ENCODE data around the gene HS6ST1. TPM values are rescaled to one million over a fixed set of nuclear protein-coding genes. Genes with fewer than 3 reads are reported as not detected.

Gene HS6ST1
- total RNA-seq, 2 experiments from 2014 or later: 13.6 to 17.6 TPM

DNA sequence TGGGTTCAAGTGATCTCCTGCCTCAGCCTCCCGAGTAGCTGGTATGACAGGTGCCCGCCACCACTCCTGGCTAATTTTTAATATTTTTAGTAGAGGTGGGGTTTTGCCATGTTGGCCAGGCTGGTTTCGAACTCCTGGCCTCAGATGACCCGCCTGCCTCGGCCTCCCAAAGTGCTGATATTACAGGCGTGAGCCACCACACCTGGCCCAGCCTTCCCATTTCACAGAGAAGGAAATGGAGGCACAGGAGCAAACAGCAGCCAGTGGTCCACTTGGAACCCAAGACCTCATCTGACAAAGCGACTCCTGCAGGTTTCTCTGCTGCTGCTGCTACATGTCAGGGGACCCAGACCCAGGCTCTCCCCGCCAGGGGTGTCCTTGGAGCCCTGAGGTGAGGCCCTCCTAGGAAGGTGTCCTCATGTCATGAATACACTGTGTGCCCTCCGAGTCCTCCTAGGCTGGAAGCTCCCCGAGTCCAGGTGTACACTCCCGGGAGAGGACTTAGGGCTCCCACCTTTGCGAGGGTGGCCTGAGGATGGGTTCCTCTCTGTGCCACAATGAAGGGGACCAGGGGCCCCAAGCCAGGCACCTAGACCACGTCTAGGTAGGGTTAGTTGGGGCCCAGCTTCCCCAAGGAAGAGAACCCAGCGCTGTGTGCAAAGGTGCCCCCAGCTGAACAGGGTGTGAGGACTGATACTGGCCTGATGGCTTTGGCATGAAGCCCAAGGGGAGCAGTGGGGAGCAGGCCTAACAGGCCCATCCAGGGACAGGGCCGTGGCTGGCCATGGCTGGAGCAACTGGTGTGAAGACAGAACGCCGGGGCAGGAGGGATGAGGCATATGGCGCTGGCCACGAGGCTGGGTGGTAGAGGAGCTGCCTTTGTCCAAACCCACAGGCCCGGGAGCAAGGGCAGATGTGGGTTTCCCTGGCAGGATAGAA, 56.1 kb downstream of the HS6ST1 start:
- DNase-seq (ENCODE audit: low spot score): no peak
- ChIA-PET CTCF (ENCODE audit: unreplicated experiment) (no interaction called here), POLR2A (interaction anchor here (0.6 kb wide), 1 partner anchor 52 kb away, joined by 5 read pairs; no protein-coding TSS in a partner anchor)
- no peaks in the 10 kb centered on the region for H3K4me1 ChIP-seq (ENCODE audit: insufficient read depth, low read length, poor library complexity, severe bottlenecking)
- H3K79me2 ChIP-seq (ENCODE audit: insufficient read depth, low read depth, low read length): no peaks in the 10 kb centered on the region
- H3K27ac ChIP-seq (ENCODE audit: low read depth, low read length, poor library complexity, severe bottlenecking): no peak overlapping the region
- no peak for TF ChIP-seq EZH2phosphoT487 (IDR thresholded peaks at IDR 0.05; ENCODE audit: borderline replicate concordance, low read depth, low read length)
- TF ChIP-seq, protein P1, sequence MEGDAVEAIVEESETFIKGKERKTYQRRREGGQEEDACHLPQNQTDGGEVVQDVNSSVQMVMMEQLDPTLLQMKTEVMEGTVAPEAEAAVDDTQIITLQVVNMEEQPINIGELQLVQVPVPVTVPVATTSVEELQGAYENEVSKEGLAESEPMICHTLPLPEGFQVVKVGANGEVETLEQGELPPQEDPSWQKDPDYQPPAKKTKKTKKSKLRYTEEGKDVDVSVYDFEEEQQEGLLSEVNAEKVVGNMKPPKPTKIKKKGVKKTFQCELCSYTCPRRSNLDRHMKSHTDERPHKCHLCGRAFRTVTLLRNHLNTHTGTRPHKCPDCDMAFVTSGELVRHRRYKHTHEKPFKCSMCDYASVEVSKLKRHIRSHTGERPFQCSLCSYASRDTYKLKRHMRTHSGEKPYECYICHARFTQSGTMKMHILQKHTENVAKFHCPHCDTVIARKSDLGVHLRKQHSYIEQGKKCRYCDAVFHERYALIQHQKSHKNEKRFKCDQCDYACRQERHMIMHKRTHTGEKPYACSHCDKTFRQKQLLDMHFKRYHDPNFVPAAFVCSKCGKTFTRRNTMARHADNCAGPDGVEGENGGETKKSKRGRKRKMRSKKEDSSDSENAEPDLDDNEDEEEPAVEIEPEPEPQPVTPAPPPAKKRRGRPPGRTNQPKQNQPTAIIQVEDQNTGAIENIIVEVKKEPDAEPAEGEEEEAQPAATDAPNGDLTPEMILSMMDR (conservative IDR thresholded peaks at IDR 0.05; ENCODE audit: low read length): no peak
- no peak overlapping the region for H3K4me3 ChIP-seq (ENCODE audit: low read depth, low read length, poor library complexity, severe bottlenecking)
- H4K20me1 ChIP-seq (ENCODE audit: insufficient read depth, low read length): no peaks in the 10 kb centered on the region
- H3K9me2 ChIP-seq (ENCODE audit: insufficient read depth, low read length): no peaks in the 10 kb centered on the region
- no peaks in the 10 kb centered on the region for H3K36me3 ChIP-seq (ENCODE audit: insufficient read depth, low read length)
- BruUV-seq (replicated peaks): no TSS peak
- no peak overlapping the region for H3K4me2 ChIP-seq (ENCODE audit: low read length)
- H2AFZ ChIP-seq (ENCODE audit: low read length): no peak overlapping the region
- intact Hi-C loops (cut with micrococcal nuclease; ENCODE audit: unreplicated experiment): no loop called here
- H3K9me3 ChIP-seq (ENCODE audit: low read length): no peaks in the 10 kb centered on the region

DNA sequence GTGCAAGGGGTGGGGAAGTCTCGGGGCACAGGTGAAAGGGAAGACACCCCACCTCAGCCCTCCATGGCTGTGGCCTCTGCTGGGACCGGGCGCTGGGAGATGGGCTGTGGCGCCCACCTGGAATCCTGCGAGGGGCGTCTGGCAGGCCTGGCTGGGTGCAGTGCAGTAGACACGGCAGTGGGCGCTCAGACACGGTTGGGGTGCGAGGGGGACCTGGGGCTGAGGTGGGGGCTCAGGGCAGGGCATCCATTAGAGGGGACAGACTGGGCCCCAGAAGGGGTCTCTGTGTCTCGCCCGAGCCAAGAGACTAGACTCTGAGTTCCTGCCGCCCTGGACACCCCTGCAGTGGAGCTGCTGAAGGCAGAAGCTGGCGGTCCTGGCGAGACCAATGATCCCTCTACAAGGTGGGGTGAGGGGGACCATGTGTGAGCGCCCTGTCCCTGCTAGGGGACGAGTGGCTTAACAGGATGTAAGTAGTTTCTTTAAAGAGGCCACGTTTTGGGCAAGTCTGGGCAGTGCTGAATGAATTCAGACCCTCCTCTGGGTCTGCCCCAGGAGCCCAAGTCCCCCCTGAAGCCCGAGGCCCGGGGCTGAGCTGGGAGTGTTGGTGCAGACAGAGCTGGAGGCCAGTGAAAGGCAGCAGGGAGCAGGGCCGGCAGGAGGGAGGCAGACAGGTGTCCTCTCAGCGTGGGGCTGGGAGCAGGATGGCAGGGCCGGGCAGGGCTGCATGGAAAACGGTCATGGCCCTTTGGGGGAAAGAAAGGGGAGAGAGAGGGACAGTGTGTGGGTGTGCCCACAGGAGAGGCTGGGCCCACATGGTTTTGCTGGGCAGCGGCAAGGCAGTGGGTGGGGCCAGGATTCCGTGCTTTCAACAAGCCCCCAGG, 57.2 kb downstream of the HS6ST1 start:
- no peaks in the 10 kb centered on the region for H3K4me1 ChIP-seq (ENCODE audit: insufficient read depth, low read length, poor library complexity, severe bottlenecking)
- ChIA-PET CTCF (ENCODE audit: unreplicated experiment) (no interaction called here), POLR2A (no interaction called here)
- no TSS peak for BruUV-seq (replicated peaks)
- no peak overlapping the region for H3K4me2 ChIP-seq (ENCODE audit: low read length)
- H3K36me3 ChIP-seq (ENCODE audit: insufficient read depth, low read length): no peaks in the 10 kb centered on the region
- H3K27ac ChIP-seq (ENCODE audit: low read depth, low read length, poor library complexity, severe bottlenecking): no peak overlapping the region
- H4K20me1 ChIP-seq (ENCODE audit: insufficient read depth, low read length): no peaks in the 10 kb centered on the region
- H3K4me3 ChIP-seq (ENCODE audit: low read depth, low read length, poor library complexity, severe bottlenecking): no peak overlapping the region
- no peaks in the 10 kb centered on the region for H3K79me2 ChIP-seq (ENCODE audit: insufficient read depth, low read depth, low read length)
- no peaks in the 10 kb centered on the region for H3K9me3 ChIP-seq (ENCODE audit: low read length)
- TF ChIP-seq, protein P1 (conservative IDR thresholded peaks at IDR 0.05; ENCODE audit: low read length): no peak
- no peak for TF ChIP-seq EZH2phosphoT487 (IDR thresholded peaks at IDR 0.05; ENCODE audit: borderline replicate concordance, low read depth, low read length)
- no peaks in the 10 kb centered on the region for H3K9me2 ChIP-seq (ENCODE audit: insufficient read depth, low read length)
- intact Hi-C loops (cut with micrococcal nuclease; ENCODE audit: unreplicated experiment): no loop called here
- H2AFZ ChIP-seq (ENCODE audit: low read length): no peak overlapping the region
- no peak for DNase-seq (ENCODE audit: low spot score)
